ENCODE results near the gene MLXIP.
"Not testable (repeated sequence)": the region's sequence is repeated elsewhere in the genome, so short reads cannot be mapped to it uniquely, and the experiment has no call there.

Gene MLXIP, protein sequence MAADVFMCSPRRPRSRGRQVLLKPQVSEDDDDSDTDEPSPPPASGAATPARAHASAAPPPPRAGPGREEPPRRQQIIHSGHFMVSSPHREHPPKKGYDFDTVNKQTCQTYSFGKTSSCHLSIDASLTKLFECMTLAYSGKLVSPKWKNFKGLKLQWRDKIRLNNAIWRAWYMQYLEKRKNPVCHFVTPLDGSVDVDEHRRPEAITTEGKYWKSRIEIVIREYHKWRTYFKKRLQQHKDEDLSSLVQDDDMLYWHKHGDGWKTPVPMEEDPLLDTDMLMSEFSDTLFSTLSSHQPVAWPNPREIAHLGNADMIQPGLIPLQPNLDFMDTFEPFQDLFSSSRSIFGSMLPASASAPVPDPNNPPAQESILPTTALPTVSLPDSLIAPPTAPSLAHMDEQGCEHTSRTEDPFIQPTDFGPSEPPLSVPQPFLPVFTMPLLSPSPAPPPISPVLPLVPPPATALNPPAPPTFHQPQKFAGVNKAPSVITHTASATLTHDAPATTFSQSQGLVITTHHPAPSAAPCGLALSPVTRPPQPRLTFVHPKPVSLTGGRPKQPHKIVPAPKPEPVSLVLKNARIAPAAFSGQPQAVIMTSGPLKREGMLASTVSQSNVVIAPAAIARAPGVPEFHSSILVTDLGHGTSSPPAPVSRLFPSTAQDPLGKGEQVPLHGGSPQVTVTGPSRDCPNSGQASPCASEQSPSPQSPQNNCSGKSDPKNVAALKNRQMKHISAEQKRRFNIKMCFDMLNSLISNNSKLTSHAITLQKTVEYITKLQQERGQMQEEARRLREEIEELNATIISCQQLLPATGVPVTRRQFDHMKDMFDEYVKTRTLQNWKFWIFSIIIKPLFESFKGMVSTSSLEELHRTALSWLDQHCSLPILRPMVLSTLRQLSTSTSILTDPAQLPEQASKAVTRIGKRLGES

DNA sequence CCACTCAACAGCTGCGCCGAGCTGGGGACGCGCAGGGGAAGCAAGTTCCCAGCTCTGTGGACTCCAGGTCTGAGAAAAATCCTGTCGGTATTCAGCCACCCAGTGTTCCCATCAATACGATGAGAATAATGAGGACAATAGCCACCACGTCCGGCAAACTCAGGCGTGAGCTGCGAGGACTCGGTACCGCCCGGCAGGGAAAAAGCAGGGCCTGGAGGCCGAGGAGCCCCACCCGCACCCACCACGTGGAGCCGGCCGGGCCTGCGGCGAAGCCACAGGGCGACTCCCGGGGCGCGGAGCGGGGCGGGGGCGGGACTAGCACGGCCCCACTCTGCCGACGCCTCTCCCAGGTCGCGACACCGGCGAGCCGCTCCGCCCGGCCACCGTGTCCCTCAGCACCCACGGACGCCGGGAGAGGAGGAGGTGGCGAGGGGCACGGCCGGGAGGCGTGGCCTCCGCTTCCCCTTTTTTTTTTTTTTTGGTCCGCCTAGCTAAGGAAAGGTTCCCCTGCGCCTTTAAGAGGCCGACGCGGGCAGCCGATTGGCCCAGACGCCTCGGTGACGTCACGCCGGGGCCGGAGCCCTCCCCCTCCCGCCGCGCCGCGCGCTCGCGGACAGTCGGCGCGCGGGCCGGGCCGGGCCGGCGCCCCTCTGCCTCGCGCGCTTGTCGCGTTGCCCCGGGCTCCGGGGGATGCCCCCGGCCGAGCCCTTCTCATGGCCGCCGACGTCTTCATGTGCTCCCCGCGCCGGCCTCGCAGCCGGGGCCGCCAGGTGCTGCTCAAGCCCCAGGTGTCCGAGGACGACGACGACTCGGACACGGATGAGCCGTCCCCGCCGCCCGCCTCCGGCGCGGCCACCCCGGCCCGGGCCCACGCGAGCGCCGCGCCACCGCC lies at the start of gene MLXIP:
MLXIP (plus strand) TSS at position 616 of the 892 bp plus-strand sequence; CDS start at position 714, 98 bp downstream.
- DNase-seq, result peak; percentile 71 to 79 (median 78)

DNA sequence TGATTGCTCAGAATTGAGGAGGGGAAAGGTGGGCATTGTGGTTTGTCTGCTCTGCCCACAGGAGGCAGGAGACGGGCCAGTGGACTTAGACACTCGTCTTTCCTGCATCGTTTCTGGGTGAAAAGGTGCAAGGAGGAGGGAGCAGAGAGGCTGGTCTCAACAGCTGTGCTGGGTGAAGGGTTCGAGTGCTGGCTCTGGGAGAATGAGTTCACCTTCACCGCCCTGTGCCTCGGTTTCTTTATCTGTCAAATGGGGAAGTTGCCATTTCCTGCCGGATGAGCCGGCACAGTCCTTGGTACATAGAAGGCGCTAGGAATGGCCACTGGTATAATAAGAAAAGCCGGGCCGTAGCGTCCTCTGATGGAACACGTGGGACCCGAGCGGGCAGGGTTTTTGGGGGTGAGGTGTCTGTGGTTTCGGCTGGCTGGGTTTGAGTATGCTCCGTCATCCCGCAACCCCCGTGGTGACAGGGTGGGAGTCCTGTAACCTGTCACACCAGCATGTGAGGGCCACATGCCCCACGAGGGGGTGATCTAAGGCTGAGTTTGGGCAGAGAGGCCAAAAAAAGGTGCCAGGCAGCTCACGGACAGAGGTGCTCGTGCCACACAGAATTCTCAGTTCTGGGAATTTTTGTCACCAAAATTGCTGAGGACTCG lies 49.5 kb upstream of the MLXIP start:
- no peak for DNase-seq

DNA sequence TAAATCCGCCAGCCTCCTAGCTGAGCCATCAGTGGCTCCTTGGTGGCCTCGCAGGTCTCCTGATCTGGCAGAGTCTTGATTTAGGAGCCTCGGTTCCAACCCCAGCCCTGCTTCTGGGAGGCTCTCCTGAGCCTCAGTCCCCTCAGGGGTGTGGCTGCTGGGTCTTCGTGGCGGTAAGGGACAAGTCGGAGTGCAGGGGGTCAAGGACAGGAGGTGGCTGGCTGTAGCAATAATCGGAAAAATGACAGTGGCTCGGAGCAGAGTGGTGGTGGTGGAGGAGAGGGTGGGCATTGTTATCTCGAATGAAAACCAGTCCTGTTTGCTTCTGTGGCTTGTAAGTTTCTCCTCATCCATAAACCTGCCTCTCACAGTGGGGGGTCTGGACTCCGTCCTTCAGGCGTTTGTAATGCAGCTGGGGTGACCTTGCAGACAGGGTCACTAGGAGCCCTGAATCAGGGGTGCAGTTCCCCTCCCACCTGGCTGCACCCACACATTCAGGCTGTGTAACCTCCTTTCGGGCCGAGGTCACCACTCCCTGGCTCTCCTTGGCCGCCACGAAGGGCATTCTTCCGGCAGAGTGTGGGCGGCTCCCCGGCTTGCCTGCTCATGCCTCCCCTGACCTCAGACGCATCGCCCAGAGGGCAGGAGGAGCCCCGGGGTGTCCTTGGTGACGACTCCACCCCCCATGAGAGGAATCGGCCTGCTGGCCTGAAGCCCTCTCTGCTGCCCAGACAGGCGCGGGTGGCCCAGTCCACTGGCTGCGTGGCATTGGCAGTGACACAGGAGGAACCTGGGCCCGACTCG lies 48.7 kb upstream of the MLXIP start:
- no peak for DNase-seq

DNA sequence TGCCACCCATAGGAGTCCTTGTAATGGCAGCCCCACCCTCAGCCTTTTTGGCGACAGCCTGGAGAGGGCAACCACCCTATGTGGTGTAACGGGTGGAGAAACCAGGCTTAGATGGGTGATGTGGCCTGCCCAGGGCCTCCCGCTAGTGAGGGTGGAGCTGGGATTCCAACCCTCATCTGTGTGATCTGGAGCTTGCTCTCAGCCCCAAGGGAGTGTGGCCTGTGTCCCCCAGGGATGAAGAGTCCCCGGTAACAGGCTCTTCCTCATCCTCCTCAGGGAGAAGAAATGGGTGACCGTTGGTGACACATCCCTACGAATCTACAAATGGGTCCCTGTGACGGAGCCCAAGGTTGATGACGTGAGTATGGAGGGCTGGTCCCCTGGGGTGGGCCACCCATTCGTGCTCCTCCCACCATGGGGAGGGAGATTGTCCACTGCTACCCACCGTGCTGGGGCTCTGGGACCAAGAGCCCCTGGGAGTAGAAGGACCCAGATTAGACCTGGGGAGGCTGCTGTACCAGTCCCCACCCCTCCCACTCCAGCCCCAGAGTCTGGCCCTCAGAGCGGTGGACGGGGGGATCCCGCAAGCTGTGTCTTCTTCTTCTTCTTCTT lies 48.0 kb upstream of the MLXIP start:
- no peak for DNase-seq

DNA sequence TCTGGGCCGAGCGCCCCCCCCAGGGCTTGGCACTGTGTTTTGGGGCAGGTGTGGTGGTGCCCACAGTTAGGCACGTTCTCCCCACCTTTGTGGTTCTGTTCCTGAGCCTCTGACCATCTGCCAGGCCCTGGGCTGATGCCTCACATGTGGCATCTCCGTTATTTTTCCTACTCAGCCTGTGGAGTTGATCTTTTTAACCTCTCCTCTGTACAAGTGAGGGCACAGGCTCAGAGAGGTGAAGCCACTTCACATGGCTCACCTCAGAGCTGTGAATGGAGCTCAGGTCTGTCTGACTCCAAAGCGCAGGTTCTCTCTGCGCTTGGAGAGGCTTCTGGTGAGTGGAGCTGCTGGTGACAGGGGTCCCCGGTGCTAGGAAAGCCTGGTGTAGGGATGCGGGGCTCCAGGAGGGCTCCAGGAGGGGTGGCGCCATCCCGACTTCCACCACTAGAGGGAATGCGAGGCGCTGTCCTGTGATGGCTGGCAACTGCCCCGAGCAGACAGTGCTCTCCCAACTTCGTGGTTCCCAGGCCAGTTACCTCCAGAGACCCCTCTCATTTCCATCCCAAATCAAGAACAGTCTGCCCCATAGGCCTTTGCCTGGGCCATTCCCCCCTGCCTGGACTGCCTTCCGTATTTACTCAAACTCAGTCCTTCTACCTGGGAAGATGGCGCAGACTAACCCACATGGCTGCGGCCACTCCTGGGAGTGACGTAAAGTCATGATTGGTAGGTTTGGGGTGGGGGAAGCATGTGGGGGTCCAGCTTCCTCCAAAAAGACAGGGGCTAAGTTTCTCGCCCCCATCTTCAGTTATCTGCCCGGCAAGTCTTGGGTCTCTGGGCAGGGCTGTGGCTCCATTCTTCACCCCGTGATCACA lies 47.0 kb upstream of the MLXIP start:
- peak in 3 of 4 experiments; percentile 13 to 41 (median 23) for DNase-seq

DNA sequence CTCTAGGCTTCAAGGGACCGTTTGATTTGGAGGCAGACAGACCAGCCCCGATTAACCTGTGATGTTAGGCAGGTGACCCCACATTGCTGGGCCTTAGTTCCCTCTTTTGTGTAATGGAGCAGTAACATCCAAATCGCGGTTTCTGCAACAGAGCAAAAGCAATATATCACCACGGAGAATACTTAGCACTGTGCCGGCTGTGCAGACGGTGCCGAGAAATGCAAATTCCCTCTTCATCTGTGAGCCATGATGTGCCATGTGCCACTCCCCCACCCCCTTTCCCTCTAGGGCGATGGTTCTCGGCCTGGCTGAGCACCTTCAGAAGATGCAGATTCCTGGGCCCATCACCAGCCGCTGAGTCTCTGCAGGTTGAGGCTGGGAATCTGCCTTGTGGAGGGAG lies 46.0 kb upstream of the MLXIP start:
- no peak for DNase-seq

DNA sequence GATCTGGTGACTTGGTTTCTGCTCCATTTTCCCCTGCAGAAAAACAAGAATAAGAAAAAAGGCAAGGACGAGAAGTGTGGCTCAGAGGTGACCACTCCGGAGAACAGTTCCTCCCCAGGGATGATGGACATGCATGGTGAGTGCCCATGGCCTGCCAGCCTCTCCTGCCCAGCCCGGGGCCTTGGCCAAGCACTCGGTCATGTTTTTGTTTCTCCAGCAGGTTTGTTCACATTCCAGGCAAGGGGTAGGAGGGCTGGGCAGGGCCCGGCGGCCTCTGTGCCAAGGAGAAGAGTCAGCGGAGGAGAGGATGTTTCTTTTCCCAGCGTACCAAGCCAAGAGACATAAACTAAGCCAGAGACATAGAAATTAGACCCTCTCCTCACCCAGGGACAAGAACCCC lies 43.3 kb upstream of the MLXIP start:
- DNase-seq, result no peak

DNA sequence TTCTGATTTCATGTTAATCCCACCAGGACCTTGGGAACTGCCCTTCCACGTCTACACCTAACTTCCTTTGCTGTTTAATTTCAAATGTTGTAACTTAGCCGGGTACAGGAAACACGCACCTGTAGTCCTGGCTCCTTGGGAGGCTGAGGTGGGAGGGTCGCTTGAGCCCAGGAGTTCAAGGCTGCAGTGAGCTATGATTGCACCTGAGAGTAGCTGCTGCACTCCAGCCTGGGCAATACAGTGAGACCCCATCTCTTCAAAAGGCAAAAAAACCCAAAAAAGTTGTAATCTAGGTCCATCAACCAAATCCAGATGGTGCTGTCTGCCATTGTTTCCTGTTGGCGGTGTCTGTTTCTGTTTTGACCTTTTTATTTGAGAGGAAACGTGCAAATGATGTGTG lies 42.4 kb upstream of the MLXIP start:
- no peak for DNase-seq

DNA sequence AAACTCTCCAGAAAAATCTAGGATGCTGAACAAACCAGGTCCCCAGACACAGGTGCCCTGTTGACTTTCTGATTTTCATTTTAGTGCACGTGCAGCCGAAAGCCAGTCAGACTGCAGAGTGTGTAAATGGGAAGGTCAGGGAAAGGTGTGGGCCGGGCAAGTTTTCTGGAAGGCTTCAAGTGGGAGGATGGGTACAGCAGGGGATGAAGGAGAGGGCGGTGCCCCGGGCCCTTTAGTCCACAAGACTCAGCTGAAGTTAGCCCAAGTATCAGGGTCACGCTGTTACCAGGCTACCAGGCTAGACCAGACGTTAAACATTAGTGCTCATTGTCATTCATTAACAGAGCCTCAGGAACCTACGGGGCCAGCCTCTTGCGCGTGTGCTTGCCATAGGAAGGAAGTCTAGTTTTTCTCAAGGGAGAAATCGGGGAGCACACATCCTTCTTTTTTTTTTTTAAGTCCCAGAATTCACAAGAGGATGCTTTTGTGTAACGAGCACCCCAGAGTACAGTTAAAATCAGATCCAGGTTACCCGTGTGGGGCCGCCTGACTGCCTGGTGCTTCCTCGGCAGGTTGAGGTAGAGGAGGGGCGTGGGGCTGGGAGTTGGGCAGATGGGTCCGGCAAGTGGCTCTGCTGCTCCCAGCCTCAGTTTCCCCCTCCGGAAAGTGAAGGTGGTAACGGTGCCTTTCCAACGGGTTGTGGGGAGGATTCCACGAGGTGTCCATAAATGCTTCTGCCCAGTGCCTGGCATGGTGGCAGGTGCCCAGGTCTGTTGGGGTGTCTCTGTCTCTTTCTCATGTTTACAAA lies 37.8 kb upstream of the MLXIP start:
- DNase-seq, result no peak

DNA sequence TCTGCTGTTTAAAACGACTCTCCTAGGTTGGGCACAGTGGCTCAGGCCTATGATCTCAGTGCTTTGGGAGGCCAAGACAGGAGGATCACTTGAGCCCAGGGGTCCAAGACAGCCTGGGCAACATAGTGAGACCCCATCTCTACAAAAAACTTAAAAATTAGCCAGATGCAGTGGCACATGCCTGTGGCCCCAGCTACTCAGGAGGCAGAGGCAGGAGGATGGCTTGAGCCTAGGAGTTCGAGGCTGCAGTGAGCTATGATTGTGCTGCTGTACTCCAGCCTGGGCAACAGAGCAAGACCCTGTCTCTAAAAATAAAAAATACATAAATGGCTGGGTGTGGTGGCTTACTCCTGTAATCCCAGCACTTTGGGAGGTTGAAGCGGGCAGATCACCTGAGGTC lies 37.1 kb upstream of the MLXIP start:
- DNase-seq, result not testable (repeated sequence)

DNA sequence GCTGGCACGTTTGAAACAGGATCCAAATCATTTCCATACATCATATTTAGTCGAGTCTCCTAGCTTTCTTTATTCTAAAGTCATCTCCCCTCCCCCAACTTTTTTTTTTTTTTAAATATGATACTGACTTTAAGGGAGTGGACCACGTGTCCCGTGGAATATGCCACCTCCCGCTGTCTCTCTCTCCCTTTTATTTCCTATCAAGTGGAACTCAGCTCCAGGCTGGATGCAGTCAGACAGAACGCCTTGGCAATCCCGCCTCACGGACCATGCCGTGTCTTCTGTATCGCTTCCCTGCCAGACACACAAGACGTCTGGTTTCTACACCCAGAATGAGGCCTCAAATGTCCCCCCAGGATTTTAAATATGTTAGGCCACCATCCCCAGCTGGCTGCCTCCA lies 35.6 kb upstream of the MLXIP start:
- no peak for DNase-seq

DNA sequence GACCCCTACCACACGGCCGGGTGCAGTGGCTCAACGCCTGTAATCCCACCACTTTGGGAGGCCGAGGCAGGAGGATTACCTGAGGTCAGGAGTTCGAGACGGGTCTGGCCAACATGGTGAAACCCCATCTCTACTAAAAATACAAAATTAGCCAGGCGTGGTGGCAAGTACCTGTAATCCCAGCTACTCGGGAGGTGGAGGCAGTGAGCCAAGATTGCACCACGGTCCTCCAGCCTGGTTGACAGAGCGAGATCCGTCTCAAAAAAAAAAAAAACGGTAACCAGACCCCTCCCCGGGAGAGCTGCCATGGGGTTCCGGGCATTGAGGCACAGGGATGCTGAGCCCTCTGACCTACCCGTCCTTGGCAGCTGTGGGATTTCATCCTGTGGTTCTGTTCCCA lies 35.1 kb upstream of the MLXIP start:
- no peak for DNase-seq

DNA sequence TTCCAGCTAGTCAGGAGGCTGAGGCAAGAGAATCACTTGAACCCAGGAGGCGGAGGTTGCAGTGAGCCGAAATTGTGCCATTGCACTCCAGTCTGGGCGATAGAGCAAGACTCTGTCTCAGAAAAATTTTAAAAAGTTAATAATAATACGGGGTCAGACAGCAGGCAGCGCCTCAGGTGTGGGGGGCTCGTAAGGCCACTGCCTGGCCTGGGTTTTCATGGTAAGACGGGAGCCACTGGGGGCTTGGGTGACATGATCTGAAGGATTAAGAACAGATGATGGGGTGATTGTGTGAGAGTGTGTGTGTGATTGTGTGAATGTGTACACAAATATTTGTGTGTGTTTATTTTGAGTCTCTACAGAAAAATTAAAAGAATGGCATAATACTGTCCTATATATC lies 33.3 kb upstream of the MLXIP start:
- no peak for DNase-seq

DNA sequence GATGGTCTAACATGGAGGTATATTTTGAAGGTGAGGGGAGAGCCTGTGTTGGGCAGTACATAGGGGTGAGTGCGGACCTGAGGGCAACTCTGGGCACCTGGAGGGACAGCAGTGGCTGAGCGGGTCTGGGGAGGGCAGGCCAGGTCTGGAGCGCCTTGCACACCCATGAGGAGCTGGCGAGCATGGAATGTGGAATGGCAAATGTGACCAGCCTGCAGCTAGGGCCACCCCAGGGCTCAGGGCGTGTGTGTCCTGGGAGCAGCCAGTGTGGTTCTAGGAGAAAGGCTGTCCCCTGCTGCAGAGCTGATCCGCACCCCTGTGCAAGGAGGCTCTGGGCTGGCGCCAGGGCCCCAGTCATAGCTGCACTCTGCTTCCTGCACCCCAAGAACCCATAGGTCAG lies 32.4 kb upstream of the MLXIP start:
- no peak for DNase-seq

DNA sequence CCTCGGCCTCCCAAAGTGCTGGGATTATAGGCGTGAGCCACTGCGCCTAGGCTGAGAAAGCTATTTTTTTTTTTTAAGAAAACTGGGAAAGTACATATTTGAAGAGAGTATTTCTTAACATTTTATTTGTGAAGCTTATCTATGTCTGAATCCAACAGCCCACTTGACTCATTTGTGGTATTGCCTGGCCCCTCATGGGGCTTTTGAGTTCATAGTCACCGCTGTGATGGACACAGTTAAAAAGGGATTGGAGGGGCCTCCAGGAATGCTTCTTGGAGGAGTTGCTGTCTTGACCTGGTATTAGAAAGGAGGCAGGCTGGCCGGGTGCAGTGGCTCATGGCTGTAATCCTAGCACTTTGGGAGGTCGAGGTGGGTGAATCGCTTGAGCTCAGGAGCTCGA lies 30.4 kb upstream of the MLXIP start:
- no peak for DNase-seq

DNA sequence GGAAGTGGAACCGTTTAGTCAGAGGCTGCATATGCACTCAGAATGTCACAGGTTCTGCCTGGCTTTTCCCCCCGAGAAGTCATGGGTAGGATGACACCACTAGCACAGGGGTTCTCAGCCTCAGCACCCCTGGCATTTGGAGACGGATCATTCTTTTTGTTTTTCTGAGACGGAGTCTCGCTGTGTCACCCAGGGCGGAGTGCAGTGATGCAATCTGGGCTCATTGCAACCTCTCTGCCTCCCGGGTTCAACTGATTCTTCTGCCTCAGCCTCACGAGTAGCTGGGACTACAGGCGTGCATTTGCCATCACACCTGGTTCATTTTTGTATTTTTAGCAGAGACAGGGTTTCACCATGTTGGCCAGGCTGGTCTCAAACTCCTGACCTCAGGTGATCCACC lies 28.7 kb upstream of the MLXIP start:
- DNase-seq, result no peak

DNA sequence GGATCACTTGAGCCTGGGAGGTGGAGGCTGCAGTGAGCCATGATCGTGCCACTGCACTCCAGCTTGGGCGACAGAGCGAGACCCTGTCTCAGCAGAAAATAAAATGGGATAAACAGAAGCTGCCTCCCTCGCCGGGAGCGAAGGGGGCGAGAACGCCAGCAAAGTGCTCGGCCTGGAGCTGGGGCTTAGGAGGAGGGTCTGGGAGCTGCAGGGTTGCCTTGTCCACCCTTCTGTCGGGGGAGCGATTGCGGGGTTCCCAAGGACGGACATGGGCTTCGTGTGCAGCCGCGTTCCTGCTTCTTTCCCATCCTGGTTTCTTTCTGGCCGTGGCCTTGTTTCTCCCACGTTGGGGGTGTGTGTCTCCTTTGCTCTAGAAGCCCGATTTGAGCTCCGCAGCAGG lies 27.9 kb upstream of the MLXIP start:
- DNase-seq, result no peak

DNA sequence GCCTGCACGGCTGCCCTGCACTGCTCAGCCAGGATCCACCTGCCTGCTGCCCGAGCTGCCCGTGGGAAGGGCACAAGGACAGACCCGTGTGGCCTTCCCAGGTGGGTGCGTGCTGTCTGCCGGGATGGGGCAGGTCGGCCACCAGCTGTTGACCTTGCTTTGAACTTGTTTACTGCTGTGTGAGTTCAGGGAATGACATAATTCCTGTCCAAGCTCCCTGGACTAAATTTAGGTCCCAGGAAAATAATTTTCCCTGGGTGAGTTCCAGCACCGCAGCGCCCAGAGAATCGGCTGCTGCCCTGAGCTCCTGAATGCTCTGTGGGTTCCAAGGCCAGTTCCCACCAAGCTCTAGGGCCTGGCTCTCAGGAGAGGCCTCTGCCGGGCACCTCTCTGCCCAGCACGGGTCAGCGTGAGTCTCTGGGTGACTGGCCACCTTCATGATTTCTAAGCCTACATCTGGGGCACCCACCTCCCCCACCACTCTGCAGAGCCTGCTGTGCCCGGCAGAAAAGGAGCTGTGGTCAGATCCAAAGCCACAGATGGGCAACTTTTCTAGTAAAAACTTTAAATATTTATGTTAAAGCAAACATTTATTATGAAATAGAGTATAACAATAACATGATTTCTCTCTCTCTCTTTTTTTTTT lies 27.2 kb upstream of the MLXIP start:
- no peak for DNase-seq

DNA sequence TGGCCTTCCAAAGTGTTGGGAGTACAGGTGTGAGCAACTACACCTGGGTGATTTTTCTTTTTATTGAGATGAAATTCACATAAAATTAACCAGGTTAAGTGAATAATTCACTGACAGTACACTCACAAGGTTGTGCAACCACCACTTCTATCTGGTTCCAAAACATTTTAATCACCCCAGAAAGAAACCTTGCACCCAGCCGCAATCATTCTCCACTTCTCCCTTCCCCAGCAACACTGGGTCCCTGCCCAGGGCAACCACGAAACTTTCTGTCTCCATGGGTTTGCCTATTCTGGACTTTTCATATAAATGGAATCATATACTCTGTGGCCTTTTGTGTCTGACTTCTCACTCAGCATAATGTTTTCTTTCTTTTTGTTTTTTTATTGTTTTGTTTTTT lies 26.3 kb upstream of the MLXIP start:
- no peak for DNase-seq
